ENCODE measurements around the gene UVSSA. TPM values are rescaled to one million over a fixed set of nuclear protein-coding genes. Genes with fewer than 3 reads are reported as not detected.

Gene UVSSA
- total and polyA plus RNA-seq, 12 donors, result 2.4 to 11.9 (median 6.6) TPM

DNA sequence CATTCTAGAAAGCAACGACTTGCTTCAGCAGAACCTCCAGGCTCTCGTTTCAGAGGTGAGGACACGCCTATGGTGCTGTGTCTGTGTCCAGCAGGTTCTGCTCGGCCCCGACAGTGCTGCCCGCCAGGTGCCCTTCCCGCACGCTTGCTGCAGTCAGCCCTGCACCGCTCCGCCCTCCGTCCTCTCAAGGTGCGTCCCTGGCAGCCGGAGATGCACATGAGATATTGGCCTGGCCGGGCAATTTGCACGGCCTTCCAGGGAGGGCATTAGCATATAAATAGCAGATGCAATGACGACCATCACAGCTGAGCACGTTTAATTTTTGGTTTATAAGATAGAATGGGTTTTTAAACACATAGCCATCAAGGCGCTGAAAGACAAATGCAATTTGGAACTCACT lies 14.4 kb downstream of the UVSSA start:
- no peaks in the 10 kb centered on the region for H3K9me3 ChIP-seq
- H3K27ac ChIP-seq, result no peak overlapping the region
- WGBS, 2 donors, result 86 to 87% methylated on average over 18 of the region's 18 CpGs
- peaks cover 0 to 75% (median 0%) of the 10 kb centered on the region in 9 donors for H3K36me3 ChIP-seq
- H3K4me1 ChIP-seq, result peaks cover 0 to 5% (median 0%) of the 10 kb centered on the region in 9 donors
- DNase-seq (no peak), ATAC-seq (no peak)
- intact Hi-C loops (cut with DNase I), result loop anchor here in 2 of 10 donors (5.0 to 10.0 kb wide), 2 partner anchors 153 to 261 kb away; no protein-coding TSS in a partner anchor
- H3K4me3 ChIP-seq, result no peak overlapping the region
- no peaks in the 10 kb centered on the region for H3K27me3 ChIP-seq
- no peak for TF ChIP-seq CTCF (IDR thresholded peaks at IDR 0.05)

GRCh38 chr4:1362046-1362445 lies 15.0 kb downstream of the UVSSA start:
- H3K4me1 ChIP-seq, result peaks cover 0 to 4% (median 0%) of the 10 kb centered on the region in 9 donors
- ATAC-seq (no peak), DNase-seq (no peak)
- H3K27ac ChIP-seq, result no peak overlapping the region
- no peak for TF ChIP-seq CTCF (IDR thresholded peaks at IDR 0.05)
- WGBS, 2 donors, result 92 to 95% methylated on average over 10 of the region's 10 CpGs
- H3K9me3 ChIP-seq, result no peaks in the 10 kb centered on the region
- intact Hi-C loops (cut with DNase I), result loop anchor here in 2 of 10 donors (5.0 to 10.0 kb wide), 2 partner anchors 153 to 260 kb away; no protein-coding TSS in a partner anchor
- peaks cover 0 to 82% (median 0%) of the 10 kb centered on the region in 9 donors for H3K36me3 ChIP-seq
- H3K4me3 ChIP-seq, result no peak overlapping the region
- no peaks in the 10 kb centered on the region for H3K27me3 ChIP-seq

DNA sequence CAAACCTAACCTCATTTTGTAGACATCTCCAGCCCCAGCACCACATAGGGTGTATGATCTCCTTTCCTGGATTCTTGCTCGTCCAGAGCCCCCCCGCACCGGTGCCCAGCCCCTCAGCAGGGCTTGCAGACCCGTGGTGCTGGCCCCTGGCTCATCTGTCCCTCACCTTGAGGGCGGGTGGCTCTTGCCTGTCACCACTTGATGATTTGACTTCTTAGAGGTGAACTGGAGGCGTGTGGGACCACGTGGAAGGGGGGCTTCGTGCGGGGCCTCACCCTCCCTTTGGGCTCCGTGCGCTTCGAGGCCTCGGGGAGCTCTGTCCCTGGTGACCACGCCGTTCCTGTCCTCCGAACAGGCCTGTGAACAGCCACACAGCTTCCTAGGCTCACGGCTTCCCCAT lies 15.5 kb downstream of the UVSSA start:
- H3K27ac ChIP-seq, result no peak overlapping the region
- H3K36me3 ChIP-seq, result peaks cover 0 to 82% (median 0%) of the 10 kb centered on the region in 9 donors
- no peak for TF ChIP-seq CTCF (IDR thresholded peaks at IDR 0.05)
- H3K4me1 ChIP-seq, result peaks cover 0 to 2% (median 0%) of the 10 kb centered on the region in 9 donors
- intact Hi-C loops (cut with DNase I), result loop anchor here in 2 of 10 donors (5.0 to 10.0 kb wide), 2 partner anchors 152 to 260 kb away; no protein-coding TSS in a partner anchor
- DNase-seq, result no peak
- no peak overlapping the region for H3K4me3 ChIP-seq
- 89 to 92% methylated on average over 17 of the region's 17 CpGs for WGBS, 2 donors
- H3K9me3 ChIP-seq, result no peaks in the 10 kb centered on the region
- no peaks in the 10 kb centered on the region for H3K27me3 ChIP-seq
- ATAC-seq, result no peak

DNA sequence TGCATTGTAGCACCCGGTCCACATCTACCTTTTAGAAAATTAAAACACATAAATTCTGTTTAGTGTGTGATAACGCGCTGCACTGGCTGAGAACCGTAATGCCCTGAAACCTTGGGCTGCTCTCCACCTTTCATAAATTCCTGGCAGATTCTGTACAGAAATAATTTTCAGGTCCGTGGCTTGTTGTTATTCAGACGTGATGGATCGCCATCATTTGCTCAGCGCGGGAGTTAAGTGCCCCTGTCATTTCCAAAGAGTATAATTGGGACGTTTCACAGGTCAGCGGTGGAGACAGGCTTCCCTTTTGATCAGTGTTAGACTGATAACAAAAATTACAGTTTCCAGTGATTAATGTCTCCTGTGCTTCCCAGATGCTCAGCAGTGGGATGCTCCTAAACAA lies 16.5 kb downstream of the UVSSA start:
- 82 to 83% methylated on average over 11 of the region's 11 CpGs for WGBS, 2 donors
- TF ChIP-seq CTCF (IDR thresholded peaks at IDR 0.05), result no peak
- no peak for ATAC-seq
- no peaks in the 10 kb centered on the region for H3K9me3 ChIP-seq
- no peaks in the 10 kb centered on the region for H3K4me1 ChIP-seq
- peaks cover 0 to 82% (median 0%) of the 10 kb centered on the region in 9 donors for H3K36me3 ChIP-seq
- intact Hi-C loops (cut with DNase I), result loop anchor here in 2 of 10 donors (5.0 to 10.0 kb wide), 2 partner anchors 151 to 259 kb away; no protein-coding TSS in a partner anchor
- no peak for DNase-seq
- no peak overlapping the region for H3K4me3 ChIP-seq
- H3K27ac ChIP-seq, result no peak overlapping the region
- no peaks in the 10 kb centered on the region for H3K27me3 ChIP-seq

All from heart right ventricle (tissue), 16 donors.